AG04450 (cell line): ENCODE measurements around the gene CABLES1. TPM values are rescaled to one million over a fixed set of nuclear protein-coding genes. Genes with fewer than 3 reads are reported as not detected.
"Not testable (repeated sequence)": the region's sequence is repeated elsewhere in the genome, so short reads cannot be mapped to it uniquely, and the experiment has no call there.

Source experiments
- CTCF ChIA-PET: fragments of 300-600, 350-600 bp; formaldehyde crosslinking; extraction: SDS; loops from one replicate; lab custom pipeline; 2022; ENCODE audit warnings: antibody characterized with exemption, inconsistent platforms; lab: Charles Lee
- POLR2A ChIA-PET: fragments of 350-600 bp; formaldehyde crosslinking; extraction: SDS; loops from one replicate; lab custom pipeline; 2021; ENCODE audit warnings: antibody characterized with exemption, inconsistent platforms; lab: Yijun Ruan, JAX
- DNase-seq: peaks from one replicate; pipeline ENCODE4 v3.0.0-alpha.2; 2011; ENCODE audit warnings: low read depth, low spot score
- H3K27ac ChIP-seq: one replicate; pipeline ENCODE4 v1.5.1; 2012; ENCODE audit warnings: low read depth, low read length, control low read depth
- H3K27me3 ChIP-seq: one replicate; pipeline ENCODE4 v1.6.0; 2012; ENCODE audit warnings: low read length; ENCODE audit not compliant: control insufficient read depth, insufficient read depth
- H3K4me3 ChIP-seq: 2 replicates; pipeline ENCODE4 v1.5.1; 2011; ENCODE audit warnings: mild to moderate bottlenecking, low read depth, low read length, control low read depth
- H3K9me3 ChIP-seq: 2 replicates; pipeline ENCODE4 v1.5.1; 2012; ENCODE audit warnings: low read length; ENCODE audit not compliant: control insufficient read depth, insufficient read depth
- polyA plus RNA-seq: library from polyadenylated mRNA; depleted of rRNA; stranded (reverse); fragments of >200 nt; gene quantifications from 2 replicates; pipeline ENCODE4 v1.2.3, GENCODE V29; 2011
- TF ChIP-seq, protein P1 (sequence below): IDR thresholded peaks from 2 replicates; pipeline ENCODE4 v1.5.1; 2011; ENCODE audit warnings: low read depth, low read length, control low read depth, inconsistent platforms

Gene CABLES1
- polyA plus RNA-seq, 1 experiment = 29.6 TPM

DNA sequence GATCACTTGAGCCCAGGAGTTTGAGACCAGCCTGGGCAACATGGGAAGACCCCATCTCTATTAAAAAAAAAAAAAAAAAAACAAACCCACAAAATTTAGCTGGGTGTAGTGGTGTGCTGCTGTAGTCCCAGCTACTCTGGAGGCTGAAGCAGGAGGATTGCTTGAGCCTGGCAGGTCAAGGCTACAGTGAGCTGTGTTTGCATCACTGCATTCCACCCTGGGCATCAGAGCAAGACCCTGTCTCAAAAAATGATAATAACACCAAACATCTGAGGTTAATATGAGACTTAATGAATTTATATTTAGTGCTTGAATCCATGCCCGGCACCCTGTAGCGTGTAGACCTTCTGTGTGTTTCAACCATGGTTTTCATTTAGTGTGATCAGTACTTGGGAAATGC is 22.8 kb downstream of the CABLES1 start:
- Histone ChIP-seq H3K27me3 (no peaks in the 10 kb centered on the region), H3K9me3 (no peaks in the 10 kb centered on the region), H3K4me3 (no peak overlapping the region), H3K27ac (no peak overlapping the region)
- no peak for DNase-seq
- TF ChIP-seq, protein P1, sequence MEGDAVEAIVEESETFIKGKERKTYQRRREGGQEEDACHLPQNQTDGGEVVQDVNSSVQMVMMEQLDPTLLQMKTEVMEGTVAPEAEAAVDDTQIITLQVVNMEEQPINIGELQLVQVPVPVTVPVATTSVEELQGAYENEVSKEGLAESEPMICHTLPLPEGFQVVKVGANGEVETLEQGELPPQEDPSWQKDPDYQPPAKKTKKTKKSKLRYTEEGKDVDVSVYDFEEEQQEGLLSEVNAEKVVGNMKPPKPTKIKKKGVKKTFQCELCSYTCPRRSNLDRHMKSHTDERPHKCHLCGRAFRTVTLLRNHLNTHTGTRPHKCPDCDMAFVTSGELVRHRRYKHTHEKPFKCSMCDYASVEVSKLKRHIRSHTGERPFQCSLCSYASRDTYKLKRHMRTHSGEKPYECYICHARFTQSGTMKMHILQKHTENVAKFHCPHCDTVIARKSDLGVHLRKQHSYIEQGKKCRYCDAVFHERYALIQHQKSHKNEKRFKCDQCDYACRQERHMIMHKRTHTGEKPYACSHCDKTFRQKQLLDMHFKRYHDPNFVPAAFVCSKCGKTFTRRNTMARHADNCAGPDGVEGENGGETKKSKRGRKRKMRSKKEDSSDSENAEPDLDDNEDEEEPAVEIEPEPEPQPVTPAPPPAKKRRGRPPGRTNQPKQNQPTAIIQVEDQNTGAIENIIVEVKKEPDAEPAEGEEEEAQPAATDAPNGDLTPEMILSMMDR = no peak
- POLR2A ChIA-PET = interaction anchor here (0.7 kb wide), 1 partner anchor 247 kb away, joined by 6 read pairs; no protein-coding TSS in a partner anchor
- CTCF ChIA-PET = interaction anchor here (1.5 kb wide), 1 partner anchor 26 kb away, joined by 3 read pairs; no protein-coding TSS in a partner anchor

DNA sequence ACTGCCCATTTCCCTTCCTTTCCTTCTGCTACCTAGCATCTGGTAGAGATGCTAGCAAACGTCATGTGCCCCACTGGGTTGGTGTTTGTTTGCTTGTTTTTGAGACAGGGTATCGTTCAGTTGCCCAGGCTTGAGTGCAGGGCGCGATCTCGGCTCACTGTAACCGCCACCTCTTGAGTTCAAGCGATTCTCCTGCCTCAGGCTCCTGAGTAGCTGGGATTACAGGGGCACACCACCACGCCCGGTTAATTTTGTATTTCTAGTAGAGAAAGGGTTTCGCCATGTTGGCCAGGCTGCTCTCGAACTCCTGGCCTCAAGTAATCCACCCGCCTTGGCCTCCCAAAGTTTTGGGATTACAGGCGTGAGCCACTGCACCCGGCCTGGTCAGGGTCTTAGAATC is 23.6 kb downstream of the CABLES1 start:
- not testable (repeated sequence) for H3K27me3 ChIP-seq, H3K9me3 ChIP-seq, H3K27ac ChIP-seq, DNase-seq, H3K4me3 ChIP-seq
- POLR2A ChIA-PET = interaction anchor here (0.6 to 1.2 kb wide), 3 partner anchors 65 to 672 kb away, joined by 3 to 4 read pairs (median 4); partner anchors contain the start of gene RIOK3
- CTCF ChIA-PET = interaction anchor here (0.6 to 1.5 kb wide), 3 partner anchors 12 to 127 kb away, joined by 3 to 5 read pairs (median 4); no protein-coding TSS in a partner anchor

DNA sequence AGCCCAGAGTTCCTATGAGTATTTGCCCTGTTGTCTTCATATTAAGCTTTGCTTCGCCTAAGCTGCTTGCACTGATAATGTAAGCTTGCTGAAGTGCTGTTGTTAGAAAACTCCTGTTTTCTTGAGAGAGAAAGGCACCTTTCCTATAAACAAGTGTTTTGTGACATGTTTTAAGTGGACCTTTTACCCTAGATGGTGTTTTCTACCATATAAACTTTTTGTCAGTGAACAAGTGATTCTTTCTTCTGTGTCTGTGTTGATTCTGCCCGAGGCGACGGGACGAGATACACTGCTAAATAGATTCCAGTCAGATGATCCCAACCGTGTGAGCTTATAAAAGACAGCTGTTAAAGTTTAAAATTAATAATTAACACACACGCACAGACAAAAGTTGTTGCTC is 24.1 kb downstream of the CABLES1 start:
- DNase-seq = no peak
- TF ChIP-seq, protein P1 = no peak
- no peaks in the 10 kb centered on the region for H3K9me3 ChIP-seq
- ChIA-PET CTCF (interaction anchor here (0.6 to 1.5 kb wide), 3 partner anchors 12 to 128 kb away, joined by 3 to 5 read pairs (median 4); no protein-coding TSS in a partner anchor), POLR2A (interaction anchor here (0.6 to 1.2 kb wide), 3 partner anchors 65 to 672 kb away, joined by 3 to 4 read pairs (median 4); partner anchors contain the start of gene RIOK3)
- no peaks in the 10 kb centered on the region for H3K27me3 ChIP-seq
- H3K4me3 ChIP-seq = no peak overlapping the region
- no peak overlapping the region for H3K27ac ChIP-seq

DNA sequence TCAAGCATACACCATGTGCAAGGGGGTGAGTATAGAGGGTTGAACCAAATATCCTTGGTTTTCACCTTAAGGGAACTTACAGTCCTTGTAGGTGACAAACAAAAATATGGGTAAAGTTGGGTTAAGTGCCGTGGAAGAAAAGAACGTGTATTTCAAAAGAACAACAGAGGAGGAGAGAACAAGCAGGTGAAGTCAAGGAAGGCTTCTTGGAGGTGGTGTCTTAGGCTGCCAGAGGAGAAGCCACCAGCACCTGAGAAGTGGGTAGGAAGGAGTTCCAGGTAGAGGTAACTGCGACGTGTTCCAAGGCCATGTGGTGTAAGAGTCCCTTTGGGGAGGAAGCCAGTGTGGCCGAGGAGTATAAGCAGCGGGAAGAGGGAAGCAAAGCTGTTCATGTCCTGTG is 27.2 kb downstream of the CABLES1 start:
- CTCF ChIA-PET = no interaction called here
- Histone ChIP-seq H3K9me3 (no peaks in the 10 kb centered on the region), H3K27ac (no peak overlapping the region), H3K27me3 (no peaks in the 10 kb centered on the region), H3K4me3 (no peak overlapping the region)
- POLR2A ChIA-PET = no interaction called here
- TF ChIP-seq, protein P1 = no peak
- no peak for DNase-seq

DNA sequence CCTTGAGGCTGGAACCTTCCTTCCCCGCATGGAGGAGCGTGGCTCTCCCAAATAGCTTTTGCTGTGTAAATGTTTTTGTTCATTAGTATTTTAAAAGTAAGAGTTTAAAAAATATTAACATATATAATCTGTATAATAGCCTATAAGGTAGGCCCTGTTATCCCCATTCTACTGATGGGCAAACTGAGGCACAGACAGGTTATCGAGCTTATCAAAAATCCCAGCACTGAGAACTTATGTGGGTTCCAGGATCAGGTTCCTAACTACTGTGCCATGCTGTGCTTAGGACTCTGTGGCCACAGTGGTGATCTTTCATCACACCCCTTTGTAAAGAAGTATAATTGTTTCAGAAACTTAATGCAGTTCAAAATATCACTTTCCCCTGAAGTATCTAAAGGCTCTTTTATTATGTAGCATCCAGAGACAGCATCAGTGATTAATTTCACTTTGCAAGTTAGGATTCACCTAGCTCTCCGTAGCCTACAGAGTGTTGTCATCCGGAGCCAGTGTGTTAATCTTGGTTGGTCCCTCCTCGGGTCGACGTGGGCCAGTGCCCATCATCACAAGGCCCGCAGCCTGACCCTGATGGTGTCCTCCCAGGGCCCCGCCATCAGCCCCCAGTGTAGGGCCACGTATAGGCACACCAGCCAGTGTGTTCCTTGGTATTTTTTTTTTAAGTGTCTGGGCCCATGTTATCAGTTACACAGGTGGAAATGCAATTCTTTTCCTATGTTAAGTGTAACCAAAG is 28.7 kb downstream of the CABLES1 start:
- CTCF ChIA-PET = interaction anchor here (1.0 kb wide), 1 partner anchor 9 kb away, joined by 4 read pairs; no protein-coding TSS in a partner anchor
- POLR2A ChIA-PET = no interaction called here
- Histone ChIP-seq H3K27me3 (no peaks in the 10 kb centered on the region), H3K9me3 (no peaks in the 10 kb centered on the region), H3K27ac (no peak overlapping the region), H3K4me3 (no peak overlapping the region)
- DNase-seq = no peak
- TF ChIP-seq, protein P1 = no peak
